ENCODE measurements around the gene RPS6KA2.

RPS6KA2 gene

DNA sequence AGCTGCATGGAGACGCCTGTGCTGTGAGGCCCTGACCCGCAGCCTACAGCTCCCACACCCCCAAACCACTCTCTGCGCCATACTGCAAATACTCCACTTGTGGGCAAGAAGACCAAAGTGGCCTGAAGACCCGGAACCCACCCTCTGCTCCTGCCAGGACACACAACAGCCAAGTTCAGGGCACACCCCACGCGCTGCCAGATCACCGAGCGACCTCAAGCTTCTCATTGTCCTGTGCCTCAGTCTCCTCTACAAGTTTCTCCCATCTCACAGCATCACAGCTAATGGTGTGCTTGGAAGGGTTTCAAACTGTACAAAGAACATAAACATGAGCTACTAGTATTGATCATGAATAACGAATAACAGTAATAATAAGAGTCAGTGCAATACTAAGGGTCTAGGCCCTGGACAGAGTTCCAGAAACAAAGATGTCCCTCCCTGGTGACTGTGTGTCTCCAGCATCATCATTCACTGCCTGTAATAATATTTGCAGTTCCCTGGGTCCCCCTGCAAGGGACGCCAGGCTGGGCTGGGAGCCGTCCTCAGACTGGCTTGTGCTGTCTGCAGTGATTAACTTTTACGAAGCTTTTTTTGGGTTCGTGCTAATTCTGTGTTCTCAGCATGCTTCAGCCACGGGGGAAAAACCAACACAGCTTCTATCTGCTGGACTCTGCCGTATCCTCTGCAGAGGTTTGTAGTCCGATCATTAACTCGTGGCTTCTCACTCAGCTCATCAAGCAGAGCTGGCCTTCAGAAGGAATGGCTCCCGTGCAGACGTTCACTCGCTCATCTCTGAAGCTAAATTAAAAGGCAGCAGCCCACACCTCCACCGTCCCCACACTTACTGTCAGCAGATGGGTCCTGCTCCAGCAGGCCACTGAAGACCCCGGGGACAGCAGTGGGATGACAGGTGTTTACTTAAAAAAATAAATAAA lies 162.7 kb downstream of the RPS6KA2 start:
- CTCF ChIA-PET, result no interaction called here
- POLR2A ChIA-PET, result interaction anchor here (0.6 kb wide), 1 partner anchor 19 kb away, joined by 3 read pairs; no protein-coding TSS in a partner anchor
- TF ChIP-seq NFRKB (IDR thresholded peaks at IDR 0.05), result no peak
- TF ChIP-seq HDGF (IDR thresholded peaks at IDR 0.05; ENCODE audit: borderline replicate concordance), result no peak
- no peak for TF ChIP-seq SUZ12 (IDR thresholded peaks at IDR 0.05)
- no peak for TF ChIP-seq FOXK2 (IDR thresholded peaks at IDR 0.05)
- no peak for TF ChIP-seq LEF1 (IDR thresholded peaks at IDR 0.05; ENCODE audit: borderline replicate concordance)
- TF ChIP-seq ELF4 (IDR thresholded peaks at IDR 0.05), result no peak
- TF ChIP-seq CTBP1 (IDR thresholded peaks at IDR 0.05; ENCODE audit: borderline replicate concordance), result no peak
- TF ChIP-seq ARNT (IDR thresholded peaks at IDR 0.05), result no peak
- no peak for TF ChIP-seq ZNF384 (IDR thresholded peaks at IDR 0.05)
- DNase-seq (ENCODE audit: extremely low spot score), result no peak

GRCh38 chr6:166463359-166464067 lies 163.5 kb downstream of the RPS6KA2 start:
- no peak for DNase-seq (ENCODE audit: extremely low spot score)
- TF ChIP-seq SUZ12 (IDR thresholded peaks at IDR 0.05) (no peak), NFRKB (IDR thresholded peaks at IDR 0.05) (no peak), PKNOX1 (IDR thresholded peaks at IDR 0.05) (no peak), FOXM1 (IDR thresholded peaks at IDR 0.05; ENCODE audit: borderline replicate concordance) (no peak), TARDBP (IDR thresholded peaks at IDR 0.05) (no peak), ELF4 (IDR thresholded peaks at IDR 0.05) (no peak), ARNT (IDR thresholded peaks at IDR 0.05) (no peak), FOXA1 (IDR thresholded peaks at IDR 0.05) (no peak), L3MBTL2 (conservative IDR thresholded peaks at IDR 0.05) (no peak), FOXK2 (IDR thresholded peaks at IDR 0.05) (no peak)
- ChIA-PET CTCF (no interaction called here), POLR2A (interaction anchor here (0.6 kb wide), 1 partner anchor 20 kb away, joined by 3 read pairs; no protein-coding TSS in a partner anchor)

GRCh38 chr6:166462461-166463135 lies 164.5 kb downstream of the RPS6KA2 start:
- TF ChIP-seq SP1 (IDR thresholded peaks at IDR 0.05) (no peak), FOXA1 (IDR thresholded peaks at IDR 0.05) (no peak), BHLHE40 (IDR thresholded peaks at IDR 0.05; ENCODE audit: borderline replicate concordance) (no peak), NFRKB (IDR thresholded peaks at IDR 0.05) (no peak), ARNT (IDR thresholded peaks at IDR 0.05) (no peak), FOXM1 (IDR thresholded peaks at IDR 0.05; ENCODE audit: borderline replicate concordance) (no peak), ELF4 (IDR thresholded peaks at IDR 0.05) (no peak), FOXK2 (IDR thresholded peaks at IDR 0.05) (no peak), PKNOX1 (IDR thresholded peaks at IDR 0.05) (no peak), CTBP1 (IDR thresholded peaks at IDR 0.05; ENCODE audit: borderline replicate concordance) (no peak), SUZ12 (IDR thresholded peaks at IDR 0.05) (no peak), HDGF (IDR thresholded peaks at IDR 0.05; ENCODE audit: borderline replicate concordance) (no peak), ZNF384 (IDR thresholded peaks at IDR 0.05) (no peak), TARDBP (IDR thresholded peaks at IDR 0.05) (no peak), L3MBTL2 (conservative IDR thresholded peaks at IDR 0.05) (no peak), LEF1 (IDR thresholded peaks at IDR 0.05; ENCODE audit: borderline replicate concordance) (no peak)
- DNase-seq (ENCODE audit: extremely low spot score), result no peak
- POLR2A ChIA-PET, result no interaction called here
- CTCF ChIA-PET, result no interaction called here

- no peak for TF ChIP-seq FOXK2 (IDR thresholded peaks at IDR 0.05)
- no peak for TF ChIP-seq FOXM1 (IDR thresholded peaks at IDR 0.05; ENCODE audit: borderline replicate concordance)
- TF ChIP-seq CTBP1 (IDR thresholded peaks at IDR 0.05; ENCODE audit: borderline replicate concordance), result no peak
- no peak for TF ChIP-seq ELF4 (IDR thresholded peaks at IDR 0.05)
- TF ChIP-seq HDGF (IDR thresholded peaks at IDR 0.05; ENCODE audit: borderline replicate concordance), result no peak
- TF ChIP-seq BHLHE40 (IDR thresholded peaks at IDR 0.05; ENCODE audit: borderline replicate concordance), result no peak
- TF ChIP-seq ARNT (IDR thresholded peaks at IDR 0.05), result no peak
- TF ChIP-seq SP1 (IDR thresholded peaks at IDR 0.05), result no peak
- no peak for TF ChIP-seq FOXA1 (IDR thresholded peaks at IDR 0.05)
- no peak for TF ChIP-seq TARDBP (IDR thresholded peaks at IDR 0.05)
- TF ChIP-seq SUZ12 (IDR thresholded peaks at IDR 0.05), result no peak
- no peak for TF ChIP-seq NFRKB (IDR thresholded peaks at IDR 0.05)
- TF ChIP-seq ZNF384 (IDR thresholded peaks at IDR 0.05), result no peak
- TF ChIP-seq PKNOX1 (IDR thresholded peaks at IDR 0.05), result no peak
- no peak for TF ChIP-seq LEF1 (IDR thresholded peaks at IDR 0.05; ENCODE audit: borderline replicate concordance)
- DNase-seq (ENCODE audit: extremely low spot score), result no peak
- ChIA-PET POLR2A (no interaction called here), CTCF (no interaction called here)
These were observed 165.1 kb downstream of the RPS6KA2 start for GRCh38 chr6:166461821-166462460.
